H1 (cell line): Measurements from ENCODE around the gene VENTX.
"Not testable (repeated sequence)": the region's sequence is repeated elsewhere in the genome, so short reads cannot be mapped to it uniquely, and the experiment has no call there.

Source experiments
- POLR2A ChIP-seq, 2 experiments: IDR thresholded peaks; 1 replicate in 1 of 2; 2 replicates in 1 of 2; pipeline ENCODE4 v1.6.1; 2011; ENCODE audit warnings: low read depth in 2 of 2, low read length in 2 of 2, mild to moderate bottlenecking in 2 of 2; ENCODE audit errors: control extremely low read depth in 1 of 2
- POLR2AphosphoS5 ChIP-seq: IDR thresholded peaks from 2 replicates; pipeline ENCODE4 v1.6.1; 2011; ENCODE audit warnings: low read depth, low read length
- SP1 ChIP-seq: IDR thresholded peaks from 2 replicates; pipeline ENCODE4 v1.6.1; 2011; ENCODE audit warnings: low read depth, low read length
- SRF ChIP-seq: IDR thresholded peaks from 2 replicates; pipeline ENCODE4 v1.6.1; 2011; ENCODE audit warnings: mild to moderate bottlenecking, low read depth, low read length, moderate library complexity
- SUZ12 ChIP-seq: fragments of 200-600 bp; sonication (generic); IDR thresholded peaks from 2 replicates; pipeline ENCODE4 v1.6.1; 2012; ENCODE audit warnings: mild to moderate bottlenecking, inconsistent platforms, low read length, moderate library complexity, mixed read lengths
- YY1 ChIP-seq: IDR thresholded peaks from 2 replicates; pipeline ENCODE4 v1.6.1; 2011; ENCODE audit warnings: low read depth, mild to moderate bottlenecking, low read length
- TF ChIP-seq, protein P1 (sequence below), 3 experiments: IDR thresholded peaks; 1 replicate in 2 of 3; 2 replicates in 1 of 3; pipeline versions ENCODE4 v1.5.1 to v1.6.1; 2011; ENCODE audit warnings: low read length in 3 of 3, mild to moderate bottlenecking in 3 of 3, inconsistent platforms in 2 of 3, low read depth in 1 of 3, moderate library complexity in 1 of 3; ENCODE audit not compliant: insufficient read depth in 1 of 3; ENCODE audit errors: control extremely low read depth in 1 of 3

DNA sequence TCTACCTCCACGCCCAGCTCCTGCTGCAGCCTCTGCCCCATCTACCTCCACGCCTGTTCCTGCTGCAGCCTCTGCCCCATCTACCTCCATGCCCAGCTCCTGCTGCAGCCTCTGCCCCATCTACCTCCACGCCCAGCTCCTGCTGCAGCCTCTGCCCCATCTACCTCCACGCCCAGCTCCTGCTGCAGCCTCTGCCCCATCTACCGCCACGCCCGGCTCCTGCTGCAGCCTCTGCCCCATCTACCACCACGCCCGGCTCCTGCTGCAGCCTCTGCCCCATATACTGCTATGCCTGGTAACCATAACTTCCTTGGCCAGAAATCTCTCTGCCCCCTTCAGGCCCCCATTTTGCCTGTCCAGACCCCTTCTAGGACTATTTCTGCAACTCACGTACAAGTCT lies 27.4 kb downstream of the VENTX start:
- not testable (repeated sequence) for TF ChIP-seq SUZ12; POLR2AphosphoS5; YY1; SP1; SRF; POLR2A (IDR thresholded peaks at IDR 0.05; ENCODE audit: control extremely low read depth in 1 of 2, low read depth in 2 of 2, low read length in 2 of 2)
- TF ChIP-seq, protein P1, sequence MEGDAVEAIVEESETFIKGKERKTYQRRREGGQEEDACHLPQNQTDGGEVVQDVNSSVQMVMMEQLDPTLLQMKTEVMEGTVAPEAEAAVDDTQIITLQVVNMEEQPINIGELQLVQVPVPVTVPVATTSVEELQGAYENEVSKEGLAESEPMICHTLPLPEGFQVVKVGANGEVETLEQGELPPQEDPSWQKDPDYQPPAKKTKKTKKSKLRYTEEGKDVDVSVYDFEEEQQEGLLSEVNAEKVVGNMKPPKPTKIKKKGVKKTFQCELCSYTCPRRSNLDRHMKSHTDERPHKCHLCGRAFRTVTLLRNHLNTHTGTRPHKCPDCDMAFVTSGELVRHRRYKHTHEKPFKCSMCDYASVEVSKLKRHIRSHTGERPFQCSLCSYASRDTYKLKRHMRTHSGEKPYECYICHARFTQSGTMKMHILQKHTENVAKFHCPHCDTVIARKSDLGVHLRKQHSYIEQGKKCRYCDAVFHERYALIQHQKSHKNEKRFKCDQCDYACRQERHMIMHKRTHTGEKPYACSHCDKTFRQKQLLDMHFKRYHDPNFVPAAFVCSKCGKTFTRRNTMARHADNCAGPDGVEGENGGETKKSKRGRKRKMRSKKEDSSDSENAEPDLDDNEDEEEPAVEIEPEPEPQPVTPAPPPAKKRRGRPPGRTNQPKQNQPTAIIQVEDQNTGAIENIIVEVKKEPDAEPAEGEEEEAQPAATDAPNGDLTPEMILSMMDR (IDR thresholded peaks at IDR 0.05; ENCODE audit: control extremely low read depth in 1 of 3, insufficient read depth in 1 of 3, low read depth in 1 of 3, low read length in 3 of 3), result not testable (repeated sequence)
